ENCODE data around the gene MICAL2.

- TF ChIP-seq EZH2phosphoT487 (IDR thresholded peaks at IDR 0.05; ENCODE audit: borderline replicate concordance), result no peak
- TF ChIP-seq ZBTB33 (IDR thresholded peaks at IDR 0.05; ENCODE audit: extremely low read depth, insufficient replicate concordance, low read length), result no peak
- no peak for TF ChIP-seq CTCF (IDR thresholded peaks at IDR 0.05 in 2 of 3, conservative IDR thresholded peaks at IDR 0.05 in 1 of 3; ENCODE audit: borderline replicate concordance in 1 of 3, insufficient read depth in 1 of 3, low read depth in 2 of 3, low read length in 2 of 3)
- TF ChIP-seq POLR2A (IDR thresholded peaks at IDR 0.05; ENCODE audit: borderline replicate concordance, extremely low read depth, insufficient read depth, insufficient read length), result no peak
- TF ChIP-seq TCF7L2 (IDR thresholded peaks at IDR 0.05; ENCODE audit: borderline replicate concordance, extremely low read depth, insufficient read depth, insufficient read length), result no peak
- no peak for TF ChIP-seq CBX3 (IDR thresholded peaks at IDR 0.05; ENCODE audit: low read depth)
- TF ChIP-seq ZNF274 (IDR thresholded peaks at IDR 0.05; ENCODE audit: low read depth, low read length), result no peak
- TF ChIP-seq ZFX (IDR thresholded peaks at IDR 0.05), result no peak
- TF ChIP-seq SP1 (IDR thresholded peaks at IDR 0.05; ENCODE audit: low read depth), result no peak
Observed at GRCh38 chr11:12121517-12121916, 11.1 kb downstream of the MICAL2 start.

All from HCT116 (cell line).